ENCODE results near the gene MICAL3. TPM values are rescaled to one million over a fixed set of nuclear protein-coding genes. Genes with fewer than 3 reads are reported as not detected.

Gene MICAL3
- total and polyA plus RNA-seq, 3 donors from 2014 or later = 103 to 106 (median 104) TPM

GRCh38 chr22:17951315-17951714 is 73.0 kb downstream of the MICAL3 start:
- intact Hi-C loops (cut with DNase I; ENCODE audit: low total_unique reads) = no loop called here
- peaks cover 13% of the 10 kb centered on the region for H3K4me1 ChIP-seq
- no peak for DNase-seq
- no peak overlapping the region for H3K27ac ChIP-seq
- WGBS, 2 donors = 78 to 89% methylated on average over 5 of the region's 5 CpGs
- H3K4me3 ChIP-seq = no peak overlapping the region
- TF ChIP-seq, protein P1, sequence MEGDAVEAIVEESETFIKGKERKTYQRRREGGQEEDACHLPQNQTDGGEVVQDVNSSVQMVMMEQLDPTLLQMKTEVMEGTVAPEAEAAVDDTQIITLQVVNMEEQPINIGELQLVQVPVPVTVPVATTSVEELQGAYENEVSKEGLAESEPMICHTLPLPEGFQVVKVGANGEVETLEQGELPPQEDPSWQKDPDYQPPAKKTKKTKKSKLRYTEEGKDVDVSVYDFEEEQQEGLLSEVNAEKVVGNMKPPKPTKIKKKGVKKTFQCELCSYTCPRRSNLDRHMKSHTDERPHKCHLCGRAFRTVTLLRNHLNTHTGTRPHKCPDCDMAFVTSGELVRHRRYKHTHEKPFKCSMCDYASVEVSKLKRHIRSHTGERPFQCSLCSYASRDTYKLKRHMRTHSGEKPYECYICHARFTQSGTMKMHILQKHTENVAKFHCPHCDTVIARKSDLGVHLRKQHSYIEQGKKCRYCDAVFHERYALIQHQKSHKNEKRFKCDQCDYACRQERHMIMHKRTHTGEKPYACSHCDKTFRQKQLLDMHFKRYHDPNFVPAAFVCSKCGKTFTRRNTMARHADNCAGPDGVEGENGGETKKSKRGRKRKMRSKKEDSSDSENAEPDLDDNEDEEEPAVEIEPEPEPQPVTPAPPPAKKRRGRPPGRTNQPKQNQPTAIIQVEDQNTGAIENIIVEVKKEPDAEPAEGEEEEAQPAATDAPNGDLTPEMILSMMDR (IDR thresholded peaks at IDR 0.05) = no peak
- TF ChIP-seq POLR2A (IDR thresholded peaks at IDR 0.05) = no peak
- no peaks in the 10 kb centered on the region for H3K36me3 ChIP-seq (ENCODE audit: low read depth, missing control alignments)
- no peaks in the 10 kb centered on the region for H3K9me3 ChIP-seq
- no peaks in the 10 kb centered on the region for H3K27me3 ChIP-seq

DNA sequence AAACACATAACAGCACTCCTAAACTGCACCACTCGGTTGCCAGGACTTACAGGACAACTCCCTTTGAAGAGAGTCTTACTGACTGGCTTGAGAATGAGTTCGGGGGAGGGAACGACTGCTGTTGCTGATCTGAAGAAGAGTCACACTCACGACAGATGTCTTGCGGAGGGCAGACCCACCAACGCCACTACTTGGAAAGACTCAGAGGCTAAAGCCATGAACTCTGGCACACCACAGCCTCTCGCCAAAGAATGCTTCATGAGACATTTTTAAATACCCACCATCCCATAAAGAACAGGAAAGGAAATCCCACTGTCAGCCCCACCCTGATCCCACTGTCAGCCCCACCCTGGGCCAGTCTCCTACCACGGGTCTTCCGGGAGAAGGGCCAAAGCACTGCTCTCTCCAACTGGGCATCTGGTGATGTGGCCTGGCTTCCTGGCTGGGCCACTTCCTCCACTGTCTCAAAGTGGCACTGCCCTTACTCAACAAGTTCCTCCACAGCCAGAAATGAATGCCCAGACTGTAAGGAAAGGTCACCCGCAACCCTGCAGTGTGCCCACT is 73.6 kb downstream of the MICAL3 start:
- Histone ChIP-seq H3K4me3 (no peak overlapping the region), H3K9me3 (no peaks in the 10 kb centered on the region), H3K27me3 (no peaks in the 10 kb centered on the region), H3K36me3 (ENCODE audit: low read depth, missing control alignments) (no peaks in the 10 kb centered on the region), H3K4me1 (peaks cover 19% of the 10 kb centered on the region), H3K27ac (no peak overlapping the region)
- 77 to 80% methylated on average over 10 of the region's 10 CpGs for WGBS, 2 donors
- no peak for TF ChIP-seq POLR2A (IDR thresholded peaks at IDR 0.05)
- TF ChIP-seq, protein P1 (IDR thresholded peaks at IDR 0.05) = no peak
- intact Hi-C loops (cut with DNase I; ENCODE audit: low total_unique reads) = no loop called here
- no peak for DNase-seq

- Histone ChIP-seq H3K27ac (no peak overlapping the region), H3K4me1 (peaks cover 22% of the 10 kb centered on the region), H3K9me3 (no peaks in the 10 kb centered on the region), H3K36me3 (ENCODE audit: low read depth, missing control alignments) (no peaks in the 10 kb centered on the region), H3K27me3 (no peaks in the 10 kb centered on the region), H3K4me3 (no peak overlapping the region)
- intact Hi-C loops (cut with DNase I; ENCODE audit: low total_unique reads) = no loop called here
- TF ChIP-seq POLR2A (IDR thresholded peaks at IDR 0.05) = no peak
- TF ChIP-seq, protein P1 (IDR thresholded peaks at IDR 0.05) = no peak
- WGBS, 2 donors = 89 to 91% methylated on average over 14 of the region's 14 CpGs
- DNase-seq = no peak
Measured at GRCh38 chr22:17949642-17950473, 74.5 kb downstream of the MICAL3 start.

GRCh38 chr22:17948101-17948500 is 76.3 kb downstream of the MICAL3 start:
- intact Hi-C loops (cut with DNase I; ENCODE audit: low total_unique reads) = no loop called here
- Histone ChIP-seq H3K27ac (no peak overlapping the region), H3K9me3 (no peaks in the 10 kb centered on the region), H3K36me3 (ENCODE audit: low read depth, missing control alignments) (no peaks in the 10 kb centered on the region), H3K4me3 (no peak overlapping the region), H3K27me3 (no peaks in the 10 kb centered on the region), H3K4me1 (peaks cover 30% of the 10 kb centered on the region)
- TF ChIP-seq POLR2A (IDR thresholded peaks at IDR 0.05) = no peak
- TF ChIP-seq, protein P1 (IDR thresholded peaks at IDR 0.05) = no peak
- DNase-seq = no peak
- 82% methylated on average over 8 of the region's 9 CpGs; no CpG with 5 or more reads in 1 of the 2 donors for WGBS, 2 donors

Data from testis (tissue), 3 donors.